HepG2 (cell line): ENCODE measurements around the gene DUSP16. TPM values are rescaled to one million over a fixed set of nuclear protein-coding genes. Genes with fewer than 3 reads are reported as not detected.

Experiments used
- ATAC-seq: fragments of 200-7000 bp; cut with Tn5 transposase; 3 replicates; pipeline ENCODE4 v1.9.1; 2020; ENCODE audit warnings: mild to moderate bottlenecking, moderate library complexity
- BruUV-seq: library from RNA; stranded (reverse); fragments of 400-500 nt; replicated peaks from 2 replicates; lab custom pipeline; 2021; lab: Mats Ljungman, UMichigan
- CTCF ChIA-PET: fragments of 300-600 bp; formaldehyde crosslinking; extraction: SDS; loops from one replicate; lab custom pipeline; 2021; ENCODE audit warnings: low total read pairs, inconsistent platforms, low intra/inter-chr PET ratio; lab: Yijun Ruan, JAX
- POLR2A ChIA-PET: fragments of 350-600 bp; sonication (Branson Sonifier 250); formaldehyde crosslinking; loops from one replicate; lab custom pipeline; 2020; ENCODE audit warnings: antibody characterized with exemption, inconsistent platforms; lab: Yijun Ruan, JAX
- DNase-seq: peaks from one replicate; pipeline ENCODE4 v3.0.0-alpha.2; 2015; ENCODE audit warnings: low spot score
- FAIRE-seq: peaks from 3 replicates; lab custom pipeline; 2011; peaks lifted over from hg19 to GRCh38; lab: Jason Lieb, UNC
- H2AFZ ChIP-seq: one replicate; pipeline ENCODE4 v1.6.1; 2011; ENCODE audit warnings: low read length, inconsistent platforms
- H3K27ac ChIP-seq: fragments of 300-600 bp; 3 replicates; pipeline ENCODE4 v1.8.0; 2011; ENCODE audit warnings: mixed run types, mild to moderate bottlenecking, mixed read lengths, low read length, inconsistent platforms; ENCODE audit not compliant: insufficient read depth; ENCODE audit errors: extremely low read length
- H3K27me3 ChIP-seq, 2 experiments: fragments of 200-600 bp in 1 of 2; 2 replicates in 1 of 2; 3 replicates in 1 of 2; pipeline versions ENCODE4 v1.6.0 to v1.8.0; 2011; ENCODE audit warnings: low read length in 2 of 2, mild to moderate bottlenecking in 2 of 2, moderate library complexity in 2 of 2, inconsistent platforms in 1 of 2; ENCODE audit not compliant: insufficient read depth in 2 of 2, control insufficient read depth in 1 of 2
- H3K36me3 ChIP-seq, 2 experiments: fragments of 200-600 bp in 1 of 2; replicated peaks in 1 of 2; 2 replicates in 1 of 2; 3 replicates in 1 of 2; pipeline versions ENCODE4 v1.5.1 to v1.8.0; 2011; ENCODE audit warnings: low read length in 2 of 2, inconsistent platforms in 1 of 2; ENCODE audit not compliant: insufficient read depth in 2 of 2, control insufficient read depth in 1 of 2
- H3K4me1 ChIP-seq: 2 replicates; pipeline ENCODE4 v1.5.1; 2012; ENCODE audit warnings: low read length, inconsistent platforms; ENCODE audit not compliant: insufficient read depth
- H3K4me2 ChIP-seq: 2 replicates; pipeline ENCODE4 v1.6.0; 2011; ENCODE audit warnings: low read depth, low read length, inconsistent platforms
- H3K4me3 ChIP-seq, 3 experiments: fragments of 200-600 bp in 1 of 3; sonication (generic), shearing (Covaris generic) in 1 of 3; replicated peaks in 1 of 3; 2 replicates each; pipeline ENCODE4 v1.5.1; 2011 to 2016; ENCODE audit warnings: low read length in 3 of 3, inconsistent platforms in 2 of 3, low read depth in 2 of 3, mild to moderate bottlenecking in 2 of 3, control low read depth in 1 of 3, mixed read lengths in 1 of 3; ENCODE audit not compliant: insufficient read depth in 1 of 3
- H3K79me2 ChIP-seq: one replicate; pipeline ENCODE4 v1.6.1; 2011; ENCODE audit warnings: low read length, inconsistent platforms; ENCODE audit not compliant: insufficient read depth
- H3K9ac ChIP-seq: 2 replicates; pipeline ENCODE4 v1.6.0; 2011; ENCODE audit warnings: mild to moderate bottlenecking, low read depth, low read length, inconsistent platforms; ENCODE audit not compliant: insufficient read depth
- H3K9me3 ChIP-seq: 2 replicates; pipeline ENCODE4 v1.5.1; 2012; ENCODE audit warnings: mild to moderate bottlenecking, low read length
- H4K20me1 ChIP-seq: 2 replicates; pipeline ENCODE4 v1.6.0; 2011; ENCODE audit warnings: inconsistent platforms, mild to moderate bottlenecking, low read length, moderate library complexity; ENCODE audit not compliant: insufficient read depth
- ATM ChIP-seq: fragments of 450-650 bp; IDR thresholded peaks from 2 replicates; pipeline ENCODE4 v1.7.1; 2017; ENCODE audit warnings: mild to moderate bottlenecking, borderline replicate concordance
- CEBPG ChIP-seq: IDR thresholded peaks from 2 replicates; pipeline ENCODE4 v1.6.1; 2016
- GTF3A ChIP-seq: sonication (generic); formaldehyde crosslinking; conservative IDR thresholded peaks from 2 replicates; pipeline ENCODE4 v1.4.0; 2020; ENCODE audit warnings: mild to moderate bottlenecking, missing genetic modification reagents
- KLF9 ChIP-seq: IDR thresholded peaks from 2 replicates; pipeline ENCODE4 v1.6.1; 2016; ENCODE audit warnings: low read depth
- NPAS2 ChIP-seq: sonication (generic); formaldehyde crosslinking; IDR thresholded peaks from 2 replicates; pipeline ENCODE4 v1.8.0; 2022; ENCODE audit warnings: mild to moderate bottlenecking, missing genetic modification reagents, borderline replicate concordance
- RBM22 ChIP-seq: fragments of 200-400 bp; formaldehyde crosslinking; optimal IDR thresholded peaks from 2 replicates; pipeline ENCODE3; 2017; ENCODE audit warnings: mild to moderate bottlenecking, low read length, moderate library complexity
- TOE1 ChIP-seq: sonication (generic); formaldehyde crosslinking; IDR thresholded peaks from 2 replicates; pipeline ENCODE4 v1.4.0; 2020; ENCODE audit warnings: mild to moderate bottlenecking, missing genetic modification reagents
- ZFYVE20 ChIP-seq: sonication (generic); formaldehyde crosslinking; IDR thresholded peaks from 2 replicates; pipeline ENCODE4 v1.8.0; 2023; ENCODE audit warnings: low read depth, mild to moderate bottlenecking, moderate library complexity, missing genetic modification reagents, borderline replicate concordance
- ZNF44 ChIP-seq: sonication (generic); formaldehyde crosslinking; IDR thresholded peaks from 2 replicates; pipeline ENCODE4 v1.5.1; 2020; ENCODE audit warnings: mild to moderate bottlenecking, missing genetic modification reagents
- ZNF7 ChIP-seq: IDR thresholded peaks from 2 replicates; pipeline ENCODE4 v1.6.1; 2016; ENCODE audit warnings: missing biosample characterization, missing genetic modification reagents
- WGBS: methylation state at CpG from one replicate; pipeline ENCODE4 v1.1.6; 2017; ENCODE audit warnings: low lambda C conversion rate; 5-methylcytosine and 5-hydroxymethylcytosine counted together
- in situ Hi-C: cut with HindIII; loops from 2 replicates; pipeline ENCODE4 v1.10.0; 2017; ENCODE audit warnings: low pct_unique_long_range_greater_than_20kb; ENCODE audit not compliant: extremely low pct_ligation_motif_present
- intact Hi-C: fragments of 100-400 bp; cut with micrococcal nuclease; formaldehyde crosslinking; loops from one replicate; pipeline ENCODE4 v1.10.0; 2022; ENCODE audit not compliant: unreplicated experiment
- polyA plus RNA-seq, 8 experiments: library from polyadenylated mRNA; depleted of rRNA in 3 of 8; stranded (reverse) in 7 of 8; unstranded in 1 of 8; fragments of >200 nt; fragmentation: Illumina TruSeq in 4 of 8; extraction: Trizol in 4 of 8; gene quantifications; 2 replicates each; pipeline versions ENCODE4 v1.2.1 to v1.2.3, GENCODE V29; 2011 to 2016; ENCODE audit warnings: low read depth in 4 of 8, missing spikeins in 1 of 8, mixed read lengths in 1 of 8; ENCODE audit not compliant: insufficient read depth in 1 of 8
- total RNA-seq, 5 experiments: library from RNA; depleted of rRNA; stranded (reverse); fragments of >200 nt; fragmentation: Illumina TruSeq; extraction: Trizol; gene quantifications; 2 replicates each; pipeline ENCODE4 v1.2.3, GENCODE V29; 2016; ENCODE audit warnings: low read depth in 1 of 5
- TF ChIP-seq, protein P1 (sequence below): sonication (generic); formaldehyde crosslinking; IDR thresholded peaks from 2 replicates; pipeline ENCODE4 v1.8.1; 2023; ENCODE audit warnings: mild to moderate bottlenecking, moderate library complexity, missing genetic modification reagents

The DUSP16 gene
- total and polyA plus RNA-seq, 2 of the 13 experiments (the other 11 are each of a cell fraction or from before 2014, with no cell fraction given), result 45.7 to 46.6 TPM

DNA sequence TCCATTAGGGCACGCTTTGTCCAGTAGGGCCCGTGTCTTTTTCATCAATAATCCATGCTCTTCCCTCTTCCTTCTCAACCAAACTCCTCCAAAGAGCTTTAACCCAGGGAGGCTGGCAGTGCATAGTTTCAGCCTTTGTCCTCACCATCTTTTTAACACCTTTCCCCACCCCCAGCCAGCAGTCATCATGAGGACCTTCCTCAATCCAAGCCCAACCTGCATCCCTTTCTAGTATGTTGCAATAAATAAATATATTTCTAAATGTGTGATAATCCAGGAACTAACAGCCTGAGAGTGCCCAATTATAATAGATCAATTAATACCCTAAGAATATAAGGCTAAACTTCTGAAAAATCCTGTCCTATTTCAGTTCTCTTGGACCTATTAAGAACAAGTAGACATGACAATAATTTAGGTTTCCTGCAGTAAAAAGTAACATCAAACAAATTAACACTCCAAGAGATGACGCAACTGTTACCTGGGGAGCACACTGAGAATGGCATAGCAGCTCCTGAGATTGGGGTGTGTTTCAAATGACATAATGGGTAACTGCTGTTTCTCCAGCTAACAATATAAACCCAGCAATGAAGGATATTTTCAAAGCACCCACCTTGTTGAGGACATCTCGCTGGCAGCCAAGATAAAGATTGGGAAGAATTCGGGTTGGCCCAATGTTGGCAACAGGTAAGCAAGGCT is 62.6 kb downstream of the DUSP16 start:
- peaks cover 11% of the 10 kb centered on the region for H3K4me1 ChIP-seq
- H3K4me3 ChIP-seq, result no peak overlapping the region
- in situ Hi-C loops (no loop called here), intact Hi-C loops (no loop called here)
- DNase-seq (no peak), ATAC-seq (no peak), FAIRE-seq (no peak)
- peaks cover 16 to 65% of the 10 kb centered on the region in 2 experiments for H3K36me3 ChIP-seq
- H3K4me2 ChIP-seq, result no peak overlapping the region
- 95% methylated on average over 5 of the region's 5 CpGs for WGBS
- TF ChIP-seq RBM22 (peak; percentile 15), KLF9 (no peak), CEBPG (CRISPR knock-in tag) (0 out of 2 replicates have a peak, but pooled peaks have one; percentile 14)
- POLR2A ChIA-PET, result no interaction called here
- no peaks in the 10 kb centered on the region for H3K9me3 ChIP-seq
- no peak overlapping the region for H3K9ac ChIP-seq
- no peaks in the 10 kb centered on the region; a peak in 1 of 5 replicates for H3K27me3 ChIP-seq
- H2AFZ ChIP-seq, result no peak overlapping the region
- CTCF ChIA-PET, result no interaction called here
- no TSS peak for BruUV-seq
- H4K20me1 ChIP-seq, result no peaks in the 10 kb centered on the region
- peaks cover 53% of the 10 kb centered on the region for H3K79me2 ChIP-seq
- H3K27ac ChIP-seq, result no peak overlapping the region

DNA sequence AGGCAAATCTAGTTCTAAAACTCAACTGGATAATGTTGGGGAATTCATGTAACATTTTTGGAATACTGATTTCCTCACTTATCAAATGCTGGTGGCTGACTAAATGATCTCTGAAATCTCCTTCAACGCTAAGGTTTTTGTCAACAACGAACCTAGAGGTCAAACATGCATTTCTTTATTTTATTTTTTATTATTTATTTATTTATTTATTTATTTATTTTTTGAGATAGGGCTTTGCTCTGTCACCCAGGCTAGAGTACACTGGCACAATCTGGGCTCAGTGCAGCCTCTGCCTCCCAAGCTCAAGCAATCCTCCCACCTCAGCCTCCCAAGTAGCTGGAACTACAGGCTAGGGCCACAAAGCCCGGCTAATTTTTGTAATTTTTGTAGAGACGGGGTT is 64.5 kb downstream of the DUSP16 start:
- Histone ChIP-seq H4K20me1 (no peaks in the 10 kb centered on the region), H3K36me3 (peaks cover 19 to 73% of the 10 kb centered on the region in 2 experiments), H3K27me3 (no peaks in the 10 kb centered on the region; a peak in 1 of 5 replicates), H3K9ac (no peak overlapping the region), H3K4me3 (no peak overlapping the region), H3K9me3 (no peaks in the 10 kb centered on the region), H3K27ac (no peak overlapping the region), H3K4me1 (peaks cover 2% of the 10 kb centered on the region), H3K79me2 (peaks cover 48% of the 10 kb centered on the region), H3K4me2 (no peak overlapping the region), H2AFZ (no peak overlapping the region)
- BruUV-seq, result no TSS peak
- intact Hi-C loops (no loop called here), in situ Hi-C loops (no loop called here)
- POLR2A ChIA-PET, result no interaction called here
- CTCF ChIA-PET, result no interaction called here
- ATAC-seq (no peak), DNase-seq (no peak), FAIRE-seq (no peak)
- WGBS, result 93% methylated on average over 4 of the region's 4 CpGs
- TF ChIP-seq ZFYVE20 (no peak), ZNF7 (CRISPR knock-in tag) (no peak), TOE1 (CRISPR knock-in tag) (no peak), GTF3A (no peak), ATM (no peak), ZNF44 (CRISPR knock-in tag) (no peak), NPAS2 (CRISPR knock-in tag) (no peak)
- TF ChIP-seq, protein P1, sequence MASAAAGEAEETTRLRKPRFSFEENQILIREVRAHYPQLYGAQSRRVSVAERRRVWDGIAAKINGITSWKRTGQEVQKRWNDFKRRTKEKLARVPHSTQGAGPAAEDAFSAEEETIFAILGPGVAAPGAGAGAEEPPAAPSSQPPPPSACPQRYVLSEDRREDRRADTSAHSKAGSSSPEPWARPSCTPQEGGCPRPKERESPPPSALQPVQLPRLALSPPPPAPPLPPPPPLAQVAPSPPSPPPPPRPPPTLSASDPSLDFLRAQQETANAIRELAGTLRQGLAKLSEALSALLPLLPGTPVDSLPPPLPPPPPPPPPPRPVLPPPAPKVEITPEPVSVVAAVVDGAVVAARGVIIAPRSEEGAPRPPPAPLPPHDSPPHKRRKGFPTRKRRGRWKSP (CRISPR knock-in tag), result no peak
